Esophagus (tissue), 2 donors: ENCODE data around the gene MTPN. TPM values are rescaled to one million over a fixed set of nuclear protein-coding genes. Genes with fewer than 3 reads are reported as not detected.

ENCODE experiments used
- H3K27ac ChIP-seq, 2 donors: one replicate each; pipeline ENCODE4 v1.5.1; 2013; ENCODE audit warnings: low read depth in 2 of 2, mild to moderate bottlenecking in 2 of 2, inconsistent platforms in 1 of 2, low read length in 1 of 2, moderate library complexity in 1 of 2
- H3K27me3 ChIP-seq, 2 donors: one replicate each; pipeline ENCODE4 v1.6.1; 2013; ENCODE audit warnings: low read length in 2 of 2, control low read depth in 1 of 2, mild to moderate bottlenecking in 1 of 2; ENCODE audit not compliant: insufficient read depth in 2 of 2, control insufficient read depth in 1 of 2
- H3K36me3 ChIP-seq, 2 donors: one replicate each; pipeline ENCODE4 v1.6.1; 2013; ENCODE audit warnings: low read length in 1 of 2; ENCODE audit not compliant: control insufficient read depth in 2 of 2, insufficient read depth in 2 of 2
- H3K4me1 ChIP-seq, 2 donors: one replicate each; pipeline ENCODE4 v1.6.1; 2013; ENCODE audit warnings: low read length in 1 of 2; ENCODE audit not compliant: control insufficient read depth in 2 of 2, insufficient read depth in 2 of 2
- H3K4me3 ChIP-seq, 2 donors: one replicate each; pipeline ENCODE4 v1.5.1; 2013; ENCODE audit warnings: low read length in 2 of 2, mild to moderate bottlenecking in 2 of 2, low read depth in 1 of 2, moderate library complexity in 1 of 2
- H3K9me3 ChIP-seq, 2 donors: one replicate each; pipeline ENCODE4 v1.6.1; 2013; ENCODE audit warnings: mild to moderate bottlenecking in 2 of 2, low read depth in 1 of 2, low read length in 1 of 2, moderate library complexity in 1 of 2; ENCODE audit not compliant: control insufficient read depth in 2 of 2, insufficient read depth in 1 of 2
- WGBS, 2 donors: extraction: QIAGEN DNeasy Blood & Tissue Kit; methylation state at CpG; one replicate each; pipeline ENCODE4 v1.1.7; 2013; 5-methylcytosine and 5-hydroxymethylcytosine counted together
- polyA plus RNA-seq, 2 donors: library from polyadenylated mRNA; stranded (reverse); fragments of 200-250 nt; gene quantifications; one replicate each; pipeline ENCODE4 v1.2.3, GENCODE V29; 2013
- donor health status: healthy with polysubstance abuse.
- donor health status: Bipolar disorder and iron deficiency.

The MTPN gene
- polyA plus RNA-seq, 2 donors, result 54.8 to 100 TPM

GRCh38 chr7:136009488-136010079, 32.4 kb upstream of the MTPN start:
- 24% methylated on average over 4 of the region's 4 CpGs for WGBS, 2 donors
- H3K9me3 ChIP-seq, result no peaks in the 10 kb centered on the region
- no peaks in the 10 kb centered on the region for H3K27me3 ChIP-seq

GRCh38 chr7:136006208-136006607, 29.0 kb upstream of the MTPN start:
- 96 to 98% methylated on average over 3 of the region's 3 CpGs for WGBS, 2 donors
- no peak overlapping the region for H3K4me3 ChIP-seq
- H3K9me3 ChIP-seq, result no peaks in the 10 kb centered on the region
- H3K36me3 ChIP-seq, result no peaks in the 10 kb centered on the region
- H3K27me3 ChIP-seq, result no peaks in the 10 kb centered on the region
- no peak overlapping the region for H3K27ac ChIP-seq
- no peaks in the 10 kb centered on the region for H3K4me1 ChIP-seq

More at GRCh38 chr7:136009488-136010079, 32.4 kb upstream of the MTPN start:
- Histone ChIP-seq H3K36me3 (no peaks in the 10 kb centered on the region), H3K4me1 (no peaks in the 10 kb centered on the region), H3K27ac (no peak overlapping the region), H3K4me3 (no peak overlapping the region)

- 86 to 91% methylated on average over 3 of the region's 3 CpGs for WGBS, 2 donors
- Histone ChIP-seq H3K9me3 (peaks cover 0 to 2% of the 10 kb centered on the region in 2 donors), H3K36me3 (no peaks in the 10 kb centered on the region), H3K27me3 (no peaks in the 10 kb centered on the region), H3K27ac (no peak overlapping the region), H3K4me1 (no peaks in the 10 kb centered on the region), H3K4me3 (no peak overlapping the region)
These were observed 26.9 kb upstream of the MTPN start for GRCh38 chr7:136004083-136004482.

- no peaks in the 10 kb centered on the region for H3K4me1 ChIP-seq
- peaks cover 0 to 2% of the 10 kb centered on the region in 2 donors for H3K9me3 ChIP-seq
- no peak overlapping the region for H3K27ac ChIP-seq
- no peaks in the 10 kb centered on the region for H3K27me3 ChIP-seq
- no peak overlapping the region for H3K4me3 ChIP-seq
- H3K36me3 ChIP-seq, result no peaks in the 10 kb centered on the region
- 52 to 54% methylated on average over 1 of the region's 1 CpG for WGBS, 2 donors
These were observed 25.6 kb upstream of the MTPN start for GRCh38 chr7:136002802-136003201.

- no peaks in the 10 kb centered on the region for H3K27me3 ChIP-seq
- no peaks in the 10 kb centered on the region for H3K4me1 ChIP-seq
- no peak overlapping the region for H3K4me3 ChIP-seq
- H3K27ac ChIP-seq, result no peak overlapping the region
- peaks cover 0 to 2% of the 10 kb centered on the region in 2 donors for H3K9me3 ChIP-seq
- 53 to 64% methylated on average over 3 of the region's 3 CpGs for WGBS, 2 donors
- H3K36me3 ChIP-seq, result no peaks in the 10 kb centered on the region
These were observed 23.2 kb upstream of the MTPN start for GRCh38 chr7:136000288-136000913.

GRCh38 chr7:135998081-135998480, 20.9 kb upstream of the MTPN start:
- Histone ChIP-seq H3K27me3 (no peaks in the 10 kb centered on the region), H3K27ac (no peak overlapping the region), H3K9me3 (peaks cover 0 to 2% of the 10 kb centered on the region in 2 donors), H3K4me1 (no peaks in the 10 kb centered on the region), H3K36me3 (no peaks in the 10 kb centered on the region), H3K4me3 (no peak overlapping the region)

- H3K9me3 ChIP-seq, result peaks cover 0 to 2% of the 10 kb centered on the region in 2 donors
- H3K4me3 ChIP-seq, result no peak overlapping the region
- WGBS, 2 donors, result 70 to 77% methylated on average over 2 of the region's 2 CpGs
- no peak overlapping the region for H3K27ac ChIP-seq
- H3K36me3 ChIP-seq, result no peaks in the 10 kb centered on the region
- no peaks in the 10 kb centered on the region for H3K27me3 ChIP-seq
- no peaks in the 10 kb centered on the region for H3K4me1 ChIP-seq
These were observed 18.6 kb upstream of the MTPN start for GRCh38 chr7:135995748-135996147.

GRCh38 chr7:135994466-135995205, 17.5 kb upstream of the MTPN start:
- Histone ChIP-seq H3K36me3 (no peaks in the 10 kb centered on the region), H3K27ac (no peak overlapping the region), H3K27me3 (no peaks in the 10 kb centered on the region), H3K4me1 (no peaks in the 10 kb centered on the region), H3K9me3 (no peaks in the 10 kb centered on the region), H3K4me3 (no peak overlapping the region)
- WGBS, 2 donors, result 76 to 81% methylated on average over 6 of the region's 6 CpGs

GRCh38 chr7:135993950-135994349, 16.8 kb upstream of the MTPN start:
- 77 to 85% methylated on average over 3 of the region's 3 CpGs for WGBS, 2 donors
- Histone ChIP-seq H3K4me1 (no peaks in the 10 kb centered on the region), H3K27me3 (no peaks in the 10 kb centered on the region), H3K9me3 (no peaks in the 10 kb centered on the region), H3K27ac (no peak overlapping the region), H3K36me3 (no peaks in the 10 kb centered on the region), H3K4me3 (no peak overlapping the region)
